HCT116 (cell line): ENCODE results near the gene FGFRL1.

Experiments used
- CEBPB ChIP-seq: IDR thresholded peaks from 2 replicates; pipeline ENCODE4 v1.6.1; 2012; ENCODE audit warnings: low read depth
- CTCF ChIP-seq, 3 experiments: fragments of 200-600 bp in 1 of 3; sonication (generic) in 1 of 3; IDR thresholded peaks in 2 of 3; conservative IDR thresholded peaks in 1 of 3; 2 replicates each; pipeline ENCODE4 v1.5.1; 2012 to 2017; ENCODE audit warnings: low read depth in 2 of 3, low read length in 2 of 3, antibody characterized with exemption in 1 of 3, borderline replicate concordance in 1 of 3, control low read depth in 1 of 3, mild to moderate bottlenecking in 1 of 3, mixed read lengths in 1 of 3, mixed run types in 1 of 3, moderate library complexity in 1 of 3; ENCODE audit not compliant: insufficient read depth in 1 of 3
- ELF1 ChIP-seq: IDR thresholded peaks from 2 replicates; pipeline ENCODE4 v1.6.1; 2012; ENCODE audit warnings: low read depth, borderline replicate concordance
- EZH2phosphoT487 ChIP-seq: fragments of 200-600 bp; IDR thresholded peaks from 2 replicates; pipeline ENCODE4 v1.6.1; 2018; ENCODE audit warnings: antibody characterized with exemption, borderline replicate concordance
- JUND ChIP-seq: IDR thresholded peaks from 2 replicates; pipeline ENCODE4 v1.6.1; 2012
- POLR2A ChIP-seq: IDR thresholded peaks from 2 replicates; pipeline ENCODE4 v1.7.0; 2011; ENCODE audit warnings: borderline replicate concordance; ENCODE audit not compliant: insufficient read depth, insufficient read length; ENCODE audit errors: extremely low read depth
- RAD21 ChIP-seq: IDR thresholded peaks from 2 replicates; pipeline ENCODE4 v1.6.1; 2012; ENCODE audit warnings: low read depth, mild to moderate bottlenecking
- REST ChIP-seq: IDR thresholded peaks from 2 replicates; pipeline ENCODE4 v1.6.1; 2012; ENCODE audit warnings: low read depth
- TF ChIP-seq, protein P1 (sequence below): IDR thresholded peaks from 2 replicates; pipeline ENCODE4 v1.6.1; 2012
- TF ChIP-seq, protein P2 (sequence below): IDR thresholded peaks from 2 replicates; pipeline ENCODE4 v1.6.1; 2012

GRCh38 chr4:1026115-1026514 is 14.7 kb downstream of the FGFRL1 start:
- TF ChIP-seq POLR2A (no peak), RAD21 (no peak), CEBPB (no peak), CTCF (IDR thresholded peaks at IDR 0.05 in 2 of 3, conservative IDR thresholded peaks at IDR 0.05 in 1 of 3; ENCODE audit: borderline replicate concordance in 1 of 3, insufficient read depth in 1 of 3, low read depth in 2 of 3, low read length in 2 of 3) (no peak), ELF1 (no peak), REST (no peak), EZH2phosphoT487 (no peak), JUND (no peak)
- TF ChIP-seq, protein P1, sequence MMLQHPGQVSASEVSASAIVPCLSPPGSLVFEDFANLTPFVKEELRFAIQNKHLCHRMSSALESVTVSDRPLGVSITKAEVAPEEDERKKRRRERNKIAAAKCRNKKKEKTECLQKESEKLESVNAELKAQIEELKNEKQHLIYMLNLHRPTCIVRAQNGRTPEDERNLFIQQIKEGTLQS = no peak
- TF ChIP-seq, protein P2, sequence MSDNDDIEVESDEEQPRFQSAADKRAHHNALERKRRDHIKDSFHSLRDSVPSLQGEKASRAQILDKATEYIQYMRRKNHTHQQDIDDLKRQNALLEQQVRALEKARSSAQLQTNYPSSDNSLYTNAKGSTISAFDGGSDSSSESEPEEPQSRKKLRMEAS = no peak
